Activated CD8-positive, alpha-beta memory T cell treated with anti-CD3 and anti-CD28 coated beads, Interleukin-2, amount 50 U/mL, for 4 hours (primary cell): ENCODE measurements around the gene DHRS7B.
"Not testable (repeated sequence)": the region's sequence is repeated elsewhere in the genome, so short reads cannot be mapped to it uniquely, and the experiment has no call there.

Experiments
- DNase-seq: peaks from one replicate; pipeline ENCODE4 v3.0.0-alpha.2; 2020

Gene DHRS7B

GRCh38 chr17:21212826-21213637, 86.3 kb downstream of the DHRS7B start:
- DNase-seq: no peak

- no peak for DNase-seq
These were observed 86.9 kb downstream of the DHRS7B start for GRCh38 chr17:21213638-21214014.

DNA sequence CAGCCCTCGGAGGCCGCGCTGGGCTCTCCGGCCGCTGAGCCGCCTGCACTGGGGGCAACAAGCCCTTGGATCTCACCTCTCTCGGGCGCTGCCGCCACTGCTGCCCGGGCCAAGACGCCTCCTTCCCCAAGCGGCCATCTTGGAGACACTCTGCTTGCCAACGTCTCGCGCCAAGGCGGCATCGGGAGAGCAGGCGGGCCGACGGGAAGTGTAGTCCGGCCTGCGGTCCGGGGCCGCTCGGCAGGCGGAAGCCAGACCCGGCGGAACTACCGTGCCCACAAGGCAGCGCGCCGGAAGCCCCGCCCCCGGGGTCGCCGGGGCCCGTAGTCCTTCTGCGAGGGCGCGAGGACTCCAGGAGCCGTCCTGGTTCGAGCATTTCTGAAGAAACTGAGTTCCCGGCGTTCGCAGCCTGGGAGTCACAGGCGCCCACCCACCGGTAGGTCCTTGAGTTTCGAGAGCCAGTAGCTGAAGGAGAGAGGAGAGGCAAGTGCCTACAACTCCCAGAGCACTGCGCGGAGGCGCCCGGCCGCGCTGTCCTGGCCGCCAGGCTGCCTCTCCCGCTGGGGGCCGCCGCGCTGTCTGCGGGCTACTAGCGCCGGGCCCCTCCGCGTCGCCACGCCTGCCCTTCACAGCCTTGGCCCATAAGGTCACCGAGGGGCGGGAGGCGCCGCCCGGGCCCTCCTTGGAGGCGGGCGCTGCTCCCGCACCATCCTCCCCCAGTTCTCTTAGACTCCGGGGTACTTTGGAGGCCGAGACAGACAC, 87.4 kb downstream of the DHRS7B start, which contains the start of gene TMEM11:
Gene TMEM11 (minus strand): TSS at position 147 of the 762 bp plus-strand sequence. CDS start 9 bp downstream, at position 138.
- peak; percentile 96 for DNase-seq

GRCh38 chr17:21214777-21215541, 88.2 kb downstream of the DHRS7B start:
- no peak for DNase-seq

GRCh38 chr17:21215935-21216334, 89.2 kb downstream of the DHRS7B start:
- no peak for DNase-seq

DNA sequence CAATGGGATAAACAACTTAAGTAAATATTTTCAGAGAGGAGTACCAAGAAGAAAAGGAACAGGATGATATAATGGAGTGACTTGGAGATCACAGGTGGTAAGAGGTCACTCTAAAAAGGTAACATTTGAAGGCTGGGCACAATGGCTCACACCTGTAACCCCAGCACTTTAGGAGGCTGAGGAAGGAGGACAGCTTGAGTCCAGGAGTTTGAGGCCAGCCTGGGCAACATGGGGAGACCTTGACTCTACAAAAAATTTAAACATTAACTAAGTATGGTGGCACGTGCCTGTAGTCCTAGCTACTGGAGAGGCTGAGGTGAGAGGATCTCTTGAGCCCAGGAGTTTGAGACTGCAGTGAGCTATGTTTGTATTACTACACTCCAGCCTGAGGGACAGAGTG, 90.6 kb downstream of the DHRS7B start:
- no peak for DNase-seq

DNA sequence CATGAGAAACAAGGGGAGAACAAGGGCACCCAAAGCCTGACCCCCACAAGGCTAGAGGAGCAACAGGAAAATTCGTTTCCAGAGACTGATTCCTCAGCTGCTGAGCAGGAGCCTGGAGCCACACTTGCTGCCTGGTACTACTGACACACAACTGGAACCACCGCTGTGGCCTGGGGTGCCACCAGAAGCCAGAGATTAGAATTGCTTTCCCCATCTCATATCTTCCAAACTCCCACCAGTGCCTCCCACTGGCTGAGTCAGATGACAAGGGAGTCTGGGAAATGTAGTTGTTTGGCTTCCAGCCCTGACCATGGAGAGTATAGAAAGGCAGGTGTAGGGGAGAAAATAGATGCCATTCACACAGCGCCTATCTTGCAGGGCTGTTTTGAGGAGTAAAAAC, 91.3 kb downstream of the DHRS7B start:
- DNase-seq: no peak

- DNase-seq: no peak
These were observed 92.1 kb downstream of the DHRS7B start for GRCh38 chr17:21218831-21219380.

DNA sequence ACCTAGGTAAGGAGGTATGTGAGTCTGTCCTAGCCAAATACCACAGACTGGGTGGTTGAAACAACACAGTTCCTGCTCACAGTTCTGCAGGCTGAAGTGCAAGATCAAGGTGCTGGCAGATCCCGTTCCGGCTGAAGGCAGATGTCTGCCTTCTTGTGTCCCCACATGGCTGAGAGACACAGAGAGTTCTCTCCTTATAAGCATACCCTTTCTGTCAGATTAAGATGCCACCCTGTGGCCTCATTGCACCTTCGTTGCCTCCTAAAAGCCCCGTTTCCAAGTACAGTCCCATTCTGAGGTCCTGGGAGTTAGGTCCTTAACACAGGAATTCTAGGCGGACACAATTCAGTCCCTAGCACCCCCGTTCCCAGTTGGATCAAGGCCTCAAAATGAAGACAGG, 96.3 kb downstream of the DHRS7B start:
- no peak for DNase-seq

GRCh38 chr17:21227277-21227676, 100.5 kb downstream of the DHRS7B start:
- not testable (repeated sequence) for DNase-seq

DNA sequence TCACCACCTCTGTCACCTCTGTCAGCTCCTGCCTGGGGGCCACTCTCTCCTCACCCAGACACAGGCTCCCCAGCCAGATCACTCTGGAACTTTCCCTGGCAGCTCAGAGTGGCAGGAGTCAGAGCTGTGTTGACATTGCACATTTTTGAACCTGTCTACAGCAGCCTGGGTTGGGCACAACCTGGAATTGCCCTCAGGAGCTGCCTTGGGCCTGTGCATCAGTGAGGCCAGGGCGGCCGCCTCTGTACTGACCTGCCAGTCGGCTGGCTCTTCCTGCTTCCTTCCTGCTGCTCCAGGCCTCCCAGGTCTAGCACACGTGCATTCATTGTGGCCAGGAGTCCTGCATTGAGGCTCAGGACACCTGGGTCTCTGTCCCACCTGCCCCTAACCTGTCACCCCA, 101.3 kb downstream of the DHRS7B start:
- DNase-seq: no peak

DNA sequence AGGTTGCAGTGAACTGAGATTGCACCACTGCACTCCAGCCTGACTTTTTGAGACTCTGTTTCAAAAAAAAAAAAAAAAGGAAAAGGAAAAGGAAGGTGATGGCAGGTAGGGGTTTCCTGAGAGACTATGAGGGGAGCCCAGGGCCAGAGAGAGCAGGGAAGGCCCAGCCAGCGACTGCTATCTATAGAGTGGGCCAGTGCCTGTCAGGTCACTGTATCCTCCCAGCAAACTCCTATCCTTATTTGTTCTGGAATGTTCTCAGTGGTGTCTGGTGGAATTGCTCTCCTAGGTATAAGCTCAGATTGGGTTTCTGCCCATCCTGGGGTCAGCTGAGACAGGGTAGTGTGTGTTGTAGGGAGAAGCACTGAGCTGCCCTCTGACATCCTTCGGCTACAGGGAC, 102.1 kb downstream of the DHRS7B start:
- no peak for DNase-seq

DNA sequence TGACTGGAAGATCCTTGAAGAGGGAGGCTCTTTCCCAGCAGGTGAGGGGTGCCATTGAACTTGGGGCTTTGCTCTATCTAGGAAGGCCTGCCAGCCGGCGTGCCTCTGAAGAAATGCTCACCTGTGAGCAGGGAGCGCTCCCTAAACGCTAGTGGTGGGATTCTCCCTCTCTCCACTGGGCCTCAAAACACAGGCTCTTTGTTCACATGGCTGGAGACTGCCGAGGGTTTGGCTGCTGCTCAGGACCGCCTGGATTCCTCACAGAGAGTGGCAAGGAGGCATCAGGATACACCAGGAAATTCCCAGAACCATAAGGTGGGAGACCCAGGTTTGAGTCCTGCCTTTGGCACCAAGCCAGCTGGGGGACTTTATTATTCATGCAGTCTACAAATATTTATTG, 104.8 kb downstream of the DHRS7B start:
- DNase-seq: no peak

DNA sequence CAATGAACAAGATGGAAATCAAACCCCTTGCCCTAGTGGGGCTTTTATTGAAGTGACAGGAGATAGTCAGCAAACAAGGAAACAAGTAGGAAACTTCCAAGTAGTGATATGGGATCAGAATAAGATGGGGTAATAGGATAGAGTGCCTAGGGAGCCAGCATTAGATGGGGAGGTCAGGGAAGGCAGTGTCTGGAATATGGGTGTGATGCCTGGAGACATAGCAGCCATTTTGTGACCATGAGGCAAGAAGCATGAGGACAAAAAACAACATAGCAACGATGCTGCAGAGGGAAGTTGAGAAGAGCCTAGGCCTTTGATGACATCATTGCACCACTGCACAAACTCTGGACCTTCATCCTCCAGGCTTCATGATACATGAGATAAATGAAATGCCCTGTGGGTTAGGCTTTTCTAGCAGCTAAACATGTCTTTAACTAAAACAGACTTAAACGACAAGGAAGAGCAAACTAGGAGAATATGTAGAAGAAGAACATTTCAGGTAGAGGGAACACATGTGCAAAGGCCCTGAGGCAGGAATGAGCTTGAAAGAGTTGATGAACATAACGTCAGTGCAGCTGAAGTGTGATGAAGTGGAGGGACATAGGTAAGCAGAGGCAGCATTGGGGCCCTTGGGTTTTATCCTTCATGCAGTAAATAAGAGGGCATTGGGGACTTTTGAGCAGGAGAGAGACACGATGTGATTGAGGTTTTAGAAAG, 105.4 kb downstream of the DHRS7B start:
- DNase-seq: no peak

- DNase-seq: no peak
These were observed 107.0 kb downstream of the DHRS7B start for GRCh38 chr17:21233581-21234347.

DNA sequence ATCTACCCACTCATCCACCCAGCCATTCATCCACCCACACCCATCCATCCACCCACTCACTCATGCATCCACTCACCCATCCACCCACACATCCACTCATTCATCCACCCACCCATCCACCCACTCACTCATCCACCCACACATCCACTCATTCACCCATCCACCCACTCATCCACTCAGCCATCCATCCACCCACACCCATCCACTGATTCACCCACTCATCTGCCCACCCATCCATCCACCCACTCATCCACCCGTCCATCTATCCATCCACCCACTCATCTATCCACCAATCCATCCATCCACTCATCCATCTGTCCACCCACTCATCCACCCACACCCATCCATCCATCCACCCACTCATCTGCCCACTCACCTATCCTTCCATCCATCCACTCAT, 109.2 kb downstream of the DHRS7B start:
- no peak for DNase-seq

- DNase-seq: no peak
These were observed 113.1 kb downstream of the DHRS7B start for GRCh38 chr17:21239680-21240368.

DNA sequence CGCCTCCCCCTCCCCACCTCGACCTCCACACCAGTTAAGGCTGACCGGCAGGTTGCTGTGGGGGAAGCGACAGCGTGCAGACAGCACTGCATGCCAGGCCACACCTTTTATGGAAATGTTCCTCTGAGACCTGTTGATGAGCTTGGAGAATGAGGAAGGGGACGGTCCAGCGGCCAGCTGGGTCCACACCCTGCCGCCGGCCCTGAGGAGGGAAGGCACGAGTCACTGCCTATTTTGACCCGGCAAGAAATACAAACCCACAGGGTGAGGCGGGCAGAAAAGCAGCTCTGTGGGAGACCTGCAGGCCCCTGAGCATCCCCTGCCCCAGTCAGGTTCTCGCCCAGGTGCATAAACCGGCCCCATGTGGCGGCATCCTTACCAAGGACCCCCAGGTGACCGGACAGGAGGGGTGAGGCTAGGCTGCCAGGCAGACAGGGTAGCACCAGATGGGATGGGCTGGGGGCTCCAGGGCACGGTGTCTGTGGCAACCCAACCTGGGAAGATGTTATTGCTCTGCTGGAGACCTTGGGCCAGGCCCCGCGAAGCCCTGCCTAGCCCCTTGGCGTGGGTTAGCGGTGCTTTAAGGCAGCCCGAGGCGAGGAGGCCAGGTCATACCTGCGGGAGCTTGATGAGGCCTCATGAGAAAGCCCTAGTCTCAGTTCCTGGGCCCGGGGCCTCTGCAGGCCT, 113.7 kb downstream of the DHRS7B start:
- DNase-seq: no peak
